ENCODE data around the gene TPTE.
"Not testable (repeated sequence)": the region's sequence is repeated elsewhere in the genome, so short reads cannot be mapped to it uniquely, and the experiment has no call there.

DNA sequence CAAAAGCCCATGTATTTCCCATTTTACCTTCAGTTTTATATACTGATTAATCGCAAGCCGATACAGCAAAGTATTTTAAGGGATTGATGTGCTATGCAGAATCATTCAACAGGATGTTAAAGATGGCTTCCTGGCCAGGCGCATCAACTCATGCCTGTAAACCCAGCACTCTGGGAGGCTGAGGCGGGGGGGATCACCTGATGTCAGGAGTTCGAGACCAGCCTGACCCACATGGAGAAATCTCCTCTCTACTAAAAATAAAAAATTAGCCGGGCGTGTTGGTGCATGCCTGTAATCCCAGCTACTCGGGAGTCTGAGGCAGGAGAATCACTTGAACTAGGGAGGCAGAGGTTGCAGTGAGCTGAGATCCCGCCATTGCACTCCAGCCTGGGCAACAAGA lies 116.8 kb downstream of the TPTE start:
- TF ChIP-seq, protein P1, sequence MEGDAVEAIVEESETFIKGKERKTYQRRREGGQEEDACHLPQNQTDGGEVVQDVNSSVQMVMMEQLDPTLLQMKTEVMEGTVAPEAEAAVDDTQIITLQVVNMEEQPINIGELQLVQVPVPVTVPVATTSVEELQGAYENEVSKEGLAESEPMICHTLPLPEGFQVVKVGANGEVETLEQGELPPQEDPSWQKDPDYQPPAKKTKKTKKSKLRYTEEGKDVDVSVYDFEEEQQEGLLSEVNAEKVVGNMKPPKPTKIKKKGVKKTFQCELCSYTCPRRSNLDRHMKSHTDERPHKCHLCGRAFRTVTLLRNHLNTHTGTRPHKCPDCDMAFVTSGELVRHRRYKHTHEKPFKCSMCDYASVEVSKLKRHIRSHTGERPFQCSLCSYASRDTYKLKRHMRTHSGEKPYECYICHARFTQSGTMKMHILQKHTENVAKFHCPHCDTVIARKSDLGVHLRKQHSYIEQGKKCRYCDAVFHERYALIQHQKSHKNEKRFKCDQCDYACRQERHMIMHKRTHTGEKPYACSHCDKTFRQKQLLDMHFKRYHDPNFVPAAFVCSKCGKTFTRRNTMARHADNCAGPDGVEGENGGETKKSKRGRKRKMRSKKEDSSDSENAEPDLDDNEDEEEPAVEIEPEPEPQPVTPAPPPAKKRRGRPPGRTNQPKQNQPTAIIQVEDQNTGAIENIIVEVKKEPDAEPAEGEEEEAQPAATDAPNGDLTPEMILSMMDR (conservative IDR thresholded peaks at IDR 0.05; ENCODE audit: low read depth in 2 of 2), result not testable (repeated sequence)
- TF ChIP-seq EZH2phosphoT487 (IDR thresholded peaks at IDR 0.05; ENCODE audit: unreplicated experiment); EZH2 (IDR thresholded peaks at IDR 0.05; ENCODE audit: low read depth, unreplicated experiment); REST (IDR thresholded peaks at IDR 0.05; ENCODE audit: unreplicated experiment); CREB1 (CRISPR knock-in tag; IDR thresholded peaks at IDR 0.05; ENCODE audit: low read depth); POLR2AphosphoS5 (IDR thresholded peaks at IDR 0.05; ENCODE audit: low read depth); JUNB (IDR thresholded peaks at IDR 0.05; ENCODE audit: unreplicated experiment); ZNF331 (CRISPR knock-in tag; IDR thresholded peaks at IDR 0.05; ENCODE audit: low read depth); STAT1 (IDR thresholded peaks at IDR 0.05; ENCODE audit: unreplicated experiment); ETS1 (IDR thresholded peaks at IDR 0.05); NANOG (IDR thresholded peaks at IDR 0.05; ENCODE audit: borderline replicate concordance); ZNF462 (CRISPR knock-in tag; IDR thresholded peaks at IDR 0.05): not testable (repeated sequence)
